ENCODE measurements around the gene ZBTB25. TPM values are rescaled to one million over a fixed set of nuclear protein-coding genes. Genes with fewer than 3 reads are reported as not detected.

The ZBTB25 gene
- total and polyA plus RNA-seq, 10 of the 15 experiments (the other 5 are each of a cell fraction or from before 2014, with no cell fraction given), result 4.1 to 33.9 (median 9.7) TPM

DNA sequence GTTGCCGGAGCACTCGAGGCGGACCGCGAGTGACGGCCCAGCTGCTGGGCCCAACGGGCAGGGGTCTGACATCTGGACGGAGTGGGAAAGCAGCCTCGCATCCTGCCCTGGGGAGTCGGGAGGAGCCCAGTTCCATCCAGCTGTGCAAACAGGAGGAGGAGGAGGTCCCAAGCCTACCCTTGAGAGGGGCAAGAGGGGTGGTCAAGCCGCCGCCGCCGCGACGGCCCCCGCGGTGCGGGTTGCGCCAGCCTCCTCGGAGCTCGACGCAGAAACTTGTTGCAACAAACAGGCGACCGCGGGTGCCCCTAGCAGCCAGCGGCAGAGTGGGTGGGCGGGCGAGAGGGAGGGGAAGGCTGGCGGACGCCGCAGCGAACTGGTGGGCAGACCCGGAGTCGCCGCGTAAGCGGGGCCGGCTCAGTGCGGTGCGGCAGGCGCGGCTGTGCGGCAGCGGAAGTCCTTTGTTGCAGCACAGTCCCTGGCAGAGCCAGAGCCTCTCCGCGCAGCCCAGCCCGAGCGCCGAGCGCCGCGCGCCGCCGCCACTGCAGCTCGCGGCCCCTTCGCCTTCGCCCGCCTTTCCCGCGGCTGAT, 765 bp upstream of the ZBTB25 start, which contains the start of gene ZBTB1 (continued):
- TF ChIP-seq, protein P1, sequence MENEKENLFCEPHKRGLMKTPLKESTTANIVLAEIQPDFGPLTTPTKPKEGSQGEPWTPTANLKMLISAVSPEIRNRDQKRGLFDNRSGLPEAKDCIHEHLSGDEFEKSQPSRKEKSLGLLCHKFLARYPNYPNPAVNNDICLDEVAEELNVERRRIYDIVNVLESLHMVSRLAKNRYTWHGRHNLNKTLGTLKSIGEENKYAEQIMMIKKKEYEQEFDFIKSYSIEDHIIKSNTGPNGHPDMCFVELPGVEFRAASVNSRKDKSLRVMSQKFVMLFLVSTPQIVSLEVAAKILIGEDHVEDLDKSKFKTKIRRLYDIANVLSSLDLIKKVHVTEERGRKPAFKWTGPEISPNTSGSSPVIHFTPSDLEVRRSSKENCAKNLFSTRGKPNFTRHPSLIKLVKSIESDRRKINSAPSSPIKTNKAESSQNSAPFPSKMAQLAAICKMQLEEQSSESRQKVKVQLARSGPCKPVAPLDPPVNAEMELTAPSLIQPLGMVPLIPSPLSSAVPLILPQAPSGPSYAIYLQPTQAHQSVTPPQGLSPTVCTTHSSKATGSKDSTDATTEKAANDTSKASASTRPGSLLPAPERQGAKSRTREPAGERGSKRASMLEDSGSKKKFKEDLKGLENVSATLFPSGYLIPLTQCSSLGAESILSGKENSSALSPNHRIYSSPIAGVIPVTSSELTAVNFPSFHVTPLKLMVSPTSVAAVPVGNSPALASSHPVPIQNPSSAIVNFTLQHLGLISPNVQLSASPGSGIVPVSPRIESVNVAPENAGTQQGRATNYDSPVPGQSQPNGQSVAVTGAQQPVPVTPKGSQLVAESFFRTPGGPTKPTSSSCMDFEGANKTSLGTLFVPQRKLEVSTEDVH (IDR thresholded peaks at IDR 0.05; ENCODE audit: low read depth, partially characterized antibody), result no peak
- TF ChIP-seq RUNX3 (IDR thresholded peaks at IDR 0.05; ENCODE audit: low read length), result peak; percentile 56; the same call in 1 of the 2 replicates
- peak; percentile 38; the same call in 1 of the 2 replicates for TF ChIP-seq TCF3 (IDR thresholded peaks at IDR 0.05; ENCODE audit: borderline replicate concordance, insufficient read depth, low read depth, low read length)
- no peak for TF ChIP-seq ZNF24 (IDR thresholded peaks at IDR 0.05)
- TF ChIP-seq ZBTB40 (IDR thresholded peaks at IDR 0.05; ENCODE audit: borderline replicate concordance), result no peak
- no peak for TF ChIP-seq CREB1 (IDR thresholded peaks at IDR 0.05; ENCODE audit: low read depth)
- TF ChIP-seq IRF4 (IDR thresholded peaks at IDR 0.05; ENCODE audit: low read depth, low read length), result no peak
- peak; percentile 68; the same call in 1 of the 2 replicates for TF ChIP-seq TAF1 (IDR thresholded peaks at IDR 0.05; ENCODE audit: borderline replicate concordance, low read depth, low read length)
- no peak for TF ChIP-seq NR2C2 (IDR thresholded peaks at IDR 0.05; ENCODE audit: borderline replicate concordance, control insufficient read depth, insufficient read length, low read depth)
- no peak for TF ChIP-seq PML (IDR thresholded peaks at IDR 0.05; ENCODE audit: low read length)
- peak; percentile 45; the same call in 1 of the 2 replicates for TF ChIP-seq TCF12 (IDR thresholded peaks at IDR 0.05; ENCODE audit: low read depth, low read length)
- peak; percentile 52; the same call in 1 of the 2 replicates for TF ChIP-seq GATAD2B (conservative IDR thresholded peaks at IDR 0.05; ENCODE audit: low read depth)
- TF ChIP-seq SUZ12 (IDR thresholded peaks at IDR 0.05; ENCODE audit: unreplicated experiment), result no peak
- 0 out of 4 replicates have a peak, but pooled peaks have one; percentile 27 to 35 for TF ChIP-seq SRF (IDR thresholded peaks at IDR 0.05; ENCODE audit: low read depth in 2 of 2, low read length in 2 of 2)
- TF ChIP-seq, protein P2, sequence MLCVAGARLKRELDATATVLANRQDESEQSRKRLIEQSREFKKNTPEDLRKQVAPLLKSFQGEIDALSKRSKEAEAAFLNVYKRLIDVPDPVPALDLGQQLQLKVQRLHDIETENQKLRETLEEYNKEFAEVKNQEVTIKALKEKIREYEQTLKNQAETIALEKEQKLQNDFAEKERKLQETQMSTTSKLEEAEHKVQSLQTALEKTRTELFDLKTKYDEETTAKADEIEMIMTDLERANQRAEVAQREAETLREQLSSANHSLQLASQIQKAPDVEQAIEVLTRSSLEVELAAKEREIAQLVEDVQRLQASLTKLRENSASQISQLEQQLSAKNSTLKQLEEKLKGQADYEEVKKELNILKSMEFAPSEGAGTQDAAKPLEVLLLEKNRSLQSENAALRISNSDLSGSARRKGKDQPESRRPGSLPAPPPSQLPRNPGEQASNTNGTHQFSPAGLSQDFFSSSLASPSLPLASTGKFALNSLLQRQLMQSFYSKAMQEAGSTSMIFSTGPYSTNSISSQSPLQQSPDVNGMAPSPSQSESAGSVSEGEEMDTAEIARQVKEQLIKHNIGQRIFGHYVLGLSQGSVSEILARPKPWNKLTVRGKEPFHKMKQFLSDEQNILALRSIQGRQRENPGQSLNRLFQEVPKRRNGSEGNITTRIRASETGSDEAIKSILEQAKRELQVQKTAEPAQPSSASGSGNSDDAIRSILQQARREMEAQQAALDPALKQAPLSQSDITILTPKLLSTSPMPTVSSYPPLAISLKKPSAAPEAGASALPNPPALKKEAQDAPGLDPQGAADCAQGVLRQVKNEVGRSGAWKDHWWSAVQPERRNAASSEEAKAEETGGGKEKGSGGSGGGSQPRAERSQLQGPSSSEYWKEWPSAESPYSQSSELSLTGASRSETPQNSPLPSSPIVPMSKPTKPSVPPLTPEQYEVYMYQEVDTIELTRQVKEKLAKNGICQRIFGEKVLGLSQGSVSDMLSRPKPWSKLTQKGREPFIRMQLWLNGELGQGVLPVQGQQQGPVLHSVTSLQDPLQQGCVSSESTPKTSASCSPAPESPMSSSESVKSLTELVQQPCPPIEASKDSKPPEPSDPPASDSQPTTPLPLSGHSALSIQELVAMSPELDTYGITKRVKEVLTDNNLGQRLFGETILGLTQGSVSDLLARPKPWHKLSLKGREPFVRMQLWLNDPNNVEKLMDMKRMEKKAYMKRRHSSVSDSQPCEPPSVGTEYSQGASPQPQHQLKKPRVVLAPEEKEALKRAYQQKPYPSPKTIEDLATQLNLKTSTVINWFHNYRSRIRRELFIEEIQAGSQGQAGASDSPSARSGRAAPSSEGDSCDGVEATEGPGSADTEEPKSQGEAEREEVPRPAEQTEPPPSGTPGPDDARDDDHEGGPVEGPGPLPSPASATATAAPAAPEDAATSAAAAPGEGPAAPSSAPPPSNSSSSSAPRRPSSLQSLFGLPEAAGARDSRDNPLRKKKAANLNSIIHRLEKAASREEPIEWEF (IDR thresholded peaks at IDR 0.05; ENCODE audit: insufficient replicate concordance, low read depth, low read length), result no peak
- no peak for TF ChIP-seq PAX8 (IDR thresholded peaks at IDR 0.05)
- TF ChIP-seq STAT3 (IDR thresholded peaks at IDR 0.05; ENCODE audit: low read depth, low read length), result no peak
- 0 out of 2 replicates have a peak, but pooled peaks have one; percentile 66 for TF ChIP-seq SIN3A (IDR thresholded peaks at IDR 0.05; ENCODE audit: low read depth, low read length)
- TF ChIP-seq CREM (IDR thresholded peaks at IDR 0.05; ENCODE audit: low read depth), result peak; percentile 45

Data from GM12878 (cell line).